ENCODE data around the gene DGKA. TPM values are rescaled to one million over a fixed set of nuclear protein-coding genes. Genes with fewer than 3 reads are reported as not detected.

The DGKA gene
- total RNA-seq, 1 experiment from 2014 or later: 31.3 TPM

DNA sequence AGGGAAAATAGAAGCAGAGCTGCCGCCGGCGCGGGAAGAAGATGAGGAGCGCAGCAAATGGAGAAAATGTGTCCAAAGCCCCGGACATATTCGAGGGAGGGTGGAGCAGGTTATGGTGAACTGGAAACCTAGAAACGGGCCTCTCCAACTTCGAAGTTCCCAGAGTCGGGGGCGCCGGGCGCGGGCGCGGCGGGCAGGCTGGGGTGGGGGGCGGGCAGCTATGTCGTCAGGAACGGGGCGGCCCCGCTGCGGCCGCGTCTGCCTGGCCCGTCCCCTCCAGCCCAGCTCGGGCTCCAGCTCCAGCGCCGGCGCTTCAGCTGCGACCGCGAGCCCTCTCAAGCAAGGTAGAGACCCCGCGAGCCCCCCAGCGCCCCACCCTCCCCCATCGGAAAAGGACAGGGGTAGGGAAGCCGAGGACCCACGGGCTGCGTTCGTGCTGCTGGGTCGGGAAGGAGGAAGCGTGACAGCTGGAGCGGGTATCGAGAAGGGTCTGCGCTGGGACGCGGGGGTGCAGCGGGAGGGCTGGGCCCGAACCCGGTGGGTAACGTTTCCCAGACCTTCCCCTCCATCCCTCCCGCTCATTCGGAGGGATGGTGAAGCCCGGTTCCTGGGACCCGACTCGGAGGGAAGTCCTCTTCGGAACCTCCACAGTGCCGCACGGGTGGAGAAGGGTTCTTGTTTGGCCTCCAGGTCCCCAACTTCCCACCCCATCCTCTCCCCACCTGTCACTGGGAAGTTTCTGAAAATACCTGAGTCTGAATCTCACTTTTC is 1.0 kb downstream of the DGKA start:
- peak; percentile 28 for DNase-seq (ENCODE audit: low read depth)

DNA sequence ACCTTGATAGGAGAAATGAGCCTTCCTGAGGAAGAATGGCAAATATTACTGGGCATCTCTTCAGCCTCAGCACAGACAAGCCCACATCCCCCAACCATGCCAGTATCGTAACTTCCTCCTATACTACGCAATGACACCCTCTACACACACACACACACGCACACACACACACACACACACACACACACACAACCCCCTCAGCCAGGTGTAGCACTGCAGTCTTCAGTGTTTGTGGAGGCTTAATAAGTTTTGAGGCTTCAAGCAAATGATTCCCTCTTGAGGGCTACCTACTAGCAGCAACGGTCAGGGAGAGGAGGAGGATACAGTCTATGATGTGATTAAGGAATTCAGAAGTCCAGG is 1.6 kb downstream of the DGKA start:
- no peak for DNase-seq (ENCODE audit: low read depth)

DNA sequence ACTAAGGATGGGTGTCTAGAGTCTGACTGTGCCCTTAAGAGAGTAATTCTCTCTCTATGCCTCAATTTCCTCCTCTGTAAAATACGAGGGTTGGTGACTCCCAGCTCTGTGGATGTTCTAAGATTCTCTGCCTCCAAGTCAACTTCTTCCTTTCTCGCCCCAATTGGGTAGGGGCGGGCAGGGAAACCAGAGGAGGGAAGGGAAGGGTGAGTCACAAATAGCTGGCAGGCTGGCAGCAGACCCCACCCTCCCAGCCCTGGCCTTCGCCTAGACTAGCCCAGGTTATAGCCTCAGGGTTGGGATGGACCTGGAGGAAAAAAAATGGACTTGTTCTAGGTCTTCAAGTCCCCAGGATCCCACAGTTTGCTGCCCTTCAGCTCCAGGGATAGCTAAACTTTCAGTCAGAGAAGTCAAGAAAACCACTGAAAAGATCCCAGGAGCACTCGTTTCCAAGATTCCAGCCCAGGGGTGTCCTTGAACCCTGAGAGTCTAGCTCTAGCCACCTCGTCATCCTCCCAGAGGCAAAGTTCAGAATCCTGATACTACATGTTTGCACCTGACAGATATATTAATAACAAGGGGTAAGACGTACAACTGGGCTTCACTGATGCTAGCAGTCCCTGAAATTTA is 2.3 kb downstream of the DGKA start:
- peak; percentile 85 for DNase-seq (ENCODE audit: low read depth)

DNA sequence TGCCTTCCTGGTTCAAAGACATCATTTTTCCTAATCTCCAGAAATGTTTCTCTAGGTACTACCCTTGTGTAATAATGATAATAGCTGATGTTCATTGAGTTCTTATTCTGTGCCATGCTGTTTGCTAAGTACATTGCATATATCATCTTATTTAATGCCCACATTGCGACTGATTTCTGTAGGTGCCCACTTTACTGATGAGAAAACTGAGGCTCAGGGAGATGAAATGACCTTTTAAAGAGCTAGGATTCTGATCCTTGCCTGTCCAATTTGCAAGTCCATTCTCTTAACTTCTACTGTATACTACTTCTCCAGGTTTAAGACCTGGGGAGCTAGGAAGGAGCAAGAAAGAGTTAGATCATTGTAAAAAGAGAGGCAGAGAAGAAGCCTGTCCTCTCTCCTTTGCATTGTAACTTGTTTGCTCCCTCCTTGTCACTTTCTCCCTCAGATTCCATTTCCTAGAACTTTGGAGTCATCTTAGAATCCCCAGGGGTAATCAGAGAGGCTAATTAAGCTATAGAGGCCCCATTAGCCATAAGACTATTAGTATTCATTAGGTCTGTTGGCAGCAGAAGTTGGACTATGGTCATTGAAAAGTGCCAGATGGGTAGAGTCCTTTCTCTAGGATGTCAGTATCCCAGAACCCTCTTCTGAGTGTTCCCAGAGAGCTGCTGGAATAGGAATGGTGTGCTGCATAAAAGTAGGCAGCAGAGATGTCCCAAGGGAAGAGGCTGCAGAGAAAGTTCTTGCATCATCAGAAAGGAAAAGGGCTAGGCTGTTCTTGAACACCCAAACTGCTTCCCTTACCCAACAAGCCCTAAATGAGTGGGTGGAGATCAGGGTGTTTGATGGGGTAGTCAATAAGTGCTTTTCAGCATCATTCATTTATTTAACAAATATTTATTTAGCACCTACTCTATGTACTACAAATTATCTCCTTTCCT is 3.1 kb downstream of the DGKA start:
- no peak for DNase-seq (ENCODE audit: low read depth)

DNA sequence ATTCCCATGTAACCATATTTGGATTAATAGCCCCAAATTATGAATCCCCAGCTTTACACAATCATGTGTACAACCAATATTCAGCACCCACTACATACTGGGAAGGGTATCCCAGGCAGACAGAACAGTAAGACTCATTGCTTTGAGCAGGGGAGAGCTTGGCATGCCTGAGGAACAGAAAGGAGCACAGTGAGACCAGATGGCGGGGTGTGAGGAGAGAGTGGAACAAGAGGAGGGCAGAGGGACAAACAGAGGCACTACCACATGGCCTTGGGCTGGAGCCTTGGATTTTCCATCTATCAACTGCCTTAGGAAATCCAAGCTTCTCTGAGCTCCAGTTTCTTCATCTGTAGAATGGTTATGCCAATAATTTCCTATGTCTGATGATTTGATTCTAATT is 3.8 kb downstream of the DGKA start:
- DNase-seq (ENCODE audit: low read depth): no peak

DNA sequence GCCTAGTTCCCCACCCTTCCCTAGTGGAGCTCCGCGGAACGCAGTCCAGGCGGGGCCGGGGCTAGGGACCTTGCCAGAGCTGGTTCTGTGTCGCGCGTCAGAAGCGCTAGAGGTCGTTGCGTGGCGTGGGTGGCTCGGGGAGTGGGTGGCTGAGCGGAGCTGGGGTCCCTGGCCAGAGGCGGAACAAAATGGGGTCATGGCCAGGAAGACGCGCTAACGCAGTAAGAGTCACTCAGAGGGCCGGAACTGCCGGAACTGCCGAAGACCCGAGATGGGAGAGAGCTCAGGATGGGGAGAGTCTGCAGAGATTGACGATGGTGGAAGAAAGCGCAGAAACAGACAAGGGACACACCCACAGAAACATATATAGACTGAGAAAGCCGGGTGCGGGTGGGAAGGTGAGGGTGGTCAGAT is 4.8 kb downstream of the DGKA start:
- DNase-seq (ENCODE audit: low read depth): no peak

DNA sequence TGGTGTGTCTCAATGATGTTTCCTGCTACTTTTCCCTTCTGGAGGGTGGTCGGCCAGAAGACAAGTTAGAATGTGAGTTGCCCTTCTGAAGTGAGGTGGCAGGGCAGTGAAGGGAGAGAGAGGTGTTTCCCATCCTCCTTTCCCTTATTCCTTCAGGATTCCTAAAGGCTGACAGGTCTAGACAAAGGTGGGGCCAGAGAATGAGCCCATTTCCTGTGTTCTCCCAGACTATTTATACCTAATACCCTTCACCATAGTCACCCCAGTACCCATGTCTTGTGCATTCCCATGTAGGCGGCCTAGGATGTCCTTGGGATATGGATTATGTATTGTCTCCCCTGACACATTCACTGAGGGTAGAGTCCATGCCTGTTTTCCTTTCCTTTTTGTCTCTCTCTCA is 7.0 kb downstream of the DGKA start:
- peak; percentile 46 for DNase-seq (ENCODE audit: low read depth)

DNA sequence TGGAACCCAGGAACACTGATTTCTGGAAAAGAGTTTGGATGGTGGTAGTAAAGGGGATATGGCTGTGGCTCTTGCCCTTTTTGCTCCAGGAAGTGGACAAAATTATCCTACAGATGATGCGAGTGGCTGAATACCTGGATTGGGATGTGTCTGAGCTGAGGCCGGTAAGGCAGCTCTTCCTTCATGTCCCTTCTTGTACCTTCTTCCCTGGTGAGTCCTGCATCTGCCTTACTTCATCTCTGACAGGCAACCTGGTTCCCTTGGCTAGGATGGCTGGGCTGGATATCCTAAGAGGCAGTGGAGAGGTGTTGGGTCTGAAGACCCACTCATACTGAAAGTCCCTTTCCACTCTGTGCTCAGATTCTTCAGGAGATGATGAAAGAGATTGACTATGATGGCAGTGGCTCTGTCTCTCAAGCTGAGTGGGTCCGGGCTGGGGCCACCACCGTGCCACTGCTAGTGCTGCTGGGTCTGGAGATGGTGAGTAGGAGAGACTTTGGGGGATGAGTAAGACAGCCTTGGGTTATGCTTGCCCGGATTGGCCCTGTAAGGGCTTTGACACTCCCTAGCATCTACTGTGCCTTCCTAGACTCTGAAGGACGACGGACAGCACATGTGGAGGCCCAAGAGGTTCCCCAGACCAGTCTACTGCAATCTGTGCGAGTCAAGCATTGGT is 8.0 kb downstream of the DGKA start:
- no peak for DNase-seq (ENCODE audit: low read depth)

DNA sequence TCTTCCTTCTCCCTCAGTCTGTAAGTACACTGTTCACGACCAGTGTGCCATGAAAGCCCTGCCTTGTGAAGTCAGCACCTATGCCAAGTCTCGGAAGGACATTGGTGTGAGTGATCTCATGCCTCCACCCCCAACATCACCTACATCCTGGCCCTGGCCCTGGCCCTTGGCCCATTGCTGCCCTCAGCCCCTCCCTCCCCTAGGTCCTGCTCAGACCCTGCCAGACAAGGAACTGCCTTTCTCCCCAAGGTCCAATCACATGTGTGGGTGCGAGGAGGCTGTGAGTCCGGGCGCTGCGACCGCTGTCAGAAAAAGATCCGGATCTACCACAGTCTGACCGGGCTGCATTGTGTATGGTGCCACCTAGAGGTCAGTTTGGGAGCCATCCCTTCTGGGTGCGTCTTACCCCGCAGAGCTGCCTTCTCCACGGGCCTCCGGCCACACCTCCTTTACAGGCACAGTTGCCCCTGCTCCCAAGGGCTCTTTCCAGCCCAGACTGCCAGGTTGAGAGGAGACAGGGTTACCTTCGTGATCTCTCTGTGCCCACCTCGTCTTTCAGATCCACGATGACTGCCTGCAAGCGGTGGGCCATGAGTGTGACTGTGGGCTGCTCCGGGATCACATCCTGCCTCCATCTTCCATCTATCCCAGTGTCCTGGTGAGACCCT is 9.2 kb downstream of the DGKA start:
- peak; percentile 75 for DNase-seq (ENCODE audit: low read depth)

DNA sequence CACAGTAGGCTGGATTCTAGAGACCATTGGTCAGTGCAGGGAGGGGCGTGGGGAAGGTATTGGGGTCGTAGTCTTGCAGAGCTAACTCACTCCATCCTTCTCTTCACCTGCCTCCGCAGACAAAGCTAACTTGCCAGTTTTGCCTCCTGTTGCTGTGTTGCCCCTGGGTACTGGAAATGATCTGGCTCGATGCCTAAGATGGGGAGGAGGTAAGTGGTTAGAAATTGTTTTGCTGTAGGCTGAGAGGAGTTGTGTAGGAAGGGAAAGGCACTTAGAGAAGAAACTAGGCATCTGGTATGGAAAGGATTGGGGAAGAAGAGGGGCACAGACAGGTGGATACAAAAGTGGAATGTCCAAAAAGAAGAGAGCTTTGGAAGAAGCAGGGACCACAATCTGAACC is 11.1 kb downstream of the DGKA start:
- no peak for DNase-seq (ENCODE audit: low read depth)

DNA sequence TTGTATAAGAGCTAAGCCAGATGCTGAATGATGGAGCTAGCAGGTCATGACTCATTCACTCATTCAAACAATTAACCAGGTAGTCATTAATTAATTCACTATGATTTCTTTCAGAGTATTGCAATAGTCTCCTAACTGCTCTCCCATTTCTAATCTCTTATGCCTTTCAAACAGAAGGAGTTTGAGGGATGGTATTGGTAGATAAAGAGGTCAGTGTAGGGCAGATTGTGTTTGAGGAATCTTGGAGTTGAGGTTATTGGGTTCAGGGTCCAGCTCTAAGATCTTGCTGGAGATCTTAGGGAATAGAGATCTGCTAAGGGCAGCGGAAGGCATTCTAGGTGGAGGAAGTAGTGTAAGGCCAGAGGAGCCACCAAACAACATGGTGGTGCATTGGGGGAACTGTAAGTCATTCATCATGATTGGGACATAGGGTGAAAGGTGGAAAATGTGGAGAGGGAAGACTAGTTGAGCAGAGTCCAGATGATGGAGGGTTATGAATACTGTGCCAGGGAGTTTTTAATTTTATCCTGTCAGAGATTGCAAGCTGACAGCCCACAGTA is 11.7 kb downstream of the DGKA start:
- DNase-seq (ENCODE audit: low read depth): no peak

DNA sequence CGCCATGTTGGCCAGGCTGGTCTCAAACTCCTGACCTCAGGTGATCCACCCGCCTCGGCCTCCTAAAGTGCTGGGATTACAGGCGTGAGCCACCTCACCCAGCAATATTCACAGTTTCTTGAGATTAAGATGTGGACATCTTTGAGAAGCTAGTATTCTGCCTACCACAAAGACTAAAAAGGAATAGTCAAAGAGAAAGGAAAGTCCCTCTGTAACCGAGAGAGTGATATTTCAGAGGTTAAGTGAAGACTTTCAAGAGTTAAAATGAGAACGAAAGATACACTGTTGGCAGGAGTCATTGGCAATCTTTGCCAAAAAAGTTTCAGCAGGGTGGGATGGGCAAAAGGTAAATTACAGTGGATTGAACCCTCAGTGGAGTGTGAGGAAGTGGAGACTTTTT is 15.6 kb downstream of the DGKA start:
- DNase-seq (ENCODE audit: low read depth): no peak

DNA sequence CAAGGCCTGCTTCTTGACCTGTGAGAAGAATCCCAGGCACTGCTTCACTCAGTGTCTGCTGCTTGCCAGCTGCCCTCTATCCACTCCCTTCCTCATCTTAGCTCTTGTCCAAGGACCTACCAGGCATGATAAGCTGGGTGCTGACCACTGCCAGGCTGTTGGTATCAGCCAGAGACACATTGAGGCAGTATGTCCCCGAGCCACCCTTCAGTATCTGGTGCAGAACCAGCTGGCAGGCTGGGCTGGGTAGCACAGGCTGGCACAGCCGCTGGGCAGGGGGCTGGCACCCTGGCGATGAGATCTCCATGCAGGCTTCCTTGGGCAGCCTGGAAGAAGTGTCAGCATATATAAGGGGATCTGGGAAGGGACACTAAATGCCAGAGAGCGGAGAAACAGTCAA is 24.4 kb downstream of the DGKA start:
- DNase-seq (ENCODE audit: low read depth): no peak

DNA sequence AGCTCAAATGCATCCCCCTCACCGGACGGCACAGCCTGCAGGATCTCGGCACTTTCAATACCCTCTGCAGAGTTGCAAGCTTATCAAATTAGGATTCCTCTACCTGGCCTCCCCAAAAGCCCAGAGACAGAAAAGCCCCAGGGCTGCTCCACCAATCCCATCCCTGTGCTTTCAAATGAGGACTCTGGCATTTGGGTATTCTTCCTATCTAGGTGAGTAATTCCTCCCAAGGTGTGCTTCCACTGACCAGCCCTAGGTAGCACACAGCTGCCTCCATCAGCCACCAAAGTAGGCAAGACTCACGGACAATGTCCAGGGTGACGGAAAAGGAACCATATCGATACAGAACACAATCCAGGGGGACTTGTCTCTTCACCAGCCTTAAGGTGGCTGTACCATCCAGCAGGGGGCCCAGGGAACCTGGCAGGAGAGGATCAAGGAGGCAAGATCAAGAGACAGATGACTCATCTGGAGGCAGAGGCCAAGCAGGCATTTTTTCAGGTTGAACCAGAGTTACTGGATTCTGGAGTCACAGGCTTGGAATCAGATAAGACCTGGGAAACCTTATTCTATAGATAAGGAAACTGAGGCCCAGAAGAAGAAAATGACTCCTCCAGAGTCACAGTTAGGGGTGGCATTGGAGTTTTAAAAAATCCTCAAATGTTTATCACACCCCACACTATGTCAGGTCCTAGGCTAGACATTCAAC is 25.0 kb downstream of the DGKA start:
- peak; percentile 84 for DNase-seq (ENCODE audit: low read depth)

DNA sequence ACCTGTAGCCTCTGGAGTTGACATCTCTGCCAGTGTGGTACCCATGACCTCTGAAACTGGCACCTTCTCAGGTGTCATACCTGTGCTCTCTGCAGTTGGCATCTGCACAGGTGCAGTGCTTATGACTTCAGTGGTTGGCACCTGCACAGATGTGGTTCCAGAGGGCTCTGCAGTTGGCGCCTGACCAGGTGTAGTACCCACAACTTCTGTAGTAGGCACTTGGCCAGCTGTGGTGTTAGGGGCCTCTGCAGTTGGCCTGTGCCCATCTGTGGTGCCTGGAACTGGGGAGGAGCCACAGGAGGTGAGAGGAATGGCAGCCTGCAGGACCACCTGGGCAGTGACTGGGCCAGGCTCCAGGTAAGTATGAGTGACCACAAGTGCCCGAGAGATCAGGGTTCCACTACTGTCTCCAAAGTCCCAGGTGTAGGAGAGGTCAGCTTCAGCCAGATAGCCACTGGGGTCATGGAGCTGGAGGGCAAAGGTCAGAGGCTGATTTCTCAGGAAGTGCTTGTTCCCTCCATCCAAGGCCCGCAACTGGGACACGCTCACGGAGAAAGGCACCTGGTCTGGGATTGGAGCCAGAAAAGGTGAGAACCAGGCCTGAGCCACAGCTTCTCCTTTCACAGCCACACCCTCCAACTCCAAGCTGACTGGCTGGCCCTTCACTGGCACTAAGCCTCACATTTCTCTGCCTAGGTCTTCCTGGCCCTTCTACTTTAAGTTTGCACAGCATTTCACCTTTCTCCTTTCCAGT is 26.3 kb downstream of the DGKA start:
- no peak for DNase-seq (ENCODE audit: low read depth)

DNA sequence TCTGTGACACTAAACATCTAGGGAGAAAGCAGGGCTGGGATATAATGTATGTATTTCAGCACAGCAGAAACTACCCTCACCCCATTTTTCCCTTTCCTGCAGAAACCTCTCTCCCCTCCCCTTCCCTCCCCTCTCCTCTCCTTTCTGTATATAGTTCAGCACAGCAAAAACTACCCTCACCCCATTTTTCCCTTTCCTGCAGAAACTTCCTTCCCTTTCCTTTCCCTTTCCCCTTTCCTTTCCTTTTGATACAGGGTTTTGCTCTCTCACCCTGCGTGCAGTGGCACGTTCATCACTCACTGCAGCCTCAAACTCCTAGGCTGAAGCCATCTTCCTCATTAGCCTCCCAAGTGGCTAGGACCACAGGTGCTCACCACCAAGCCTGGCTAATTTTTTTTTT is 32.8 kb downstream of the DGKA start:
- DNase-seq (ENCODE audit: low read depth): no peak

DNA sequence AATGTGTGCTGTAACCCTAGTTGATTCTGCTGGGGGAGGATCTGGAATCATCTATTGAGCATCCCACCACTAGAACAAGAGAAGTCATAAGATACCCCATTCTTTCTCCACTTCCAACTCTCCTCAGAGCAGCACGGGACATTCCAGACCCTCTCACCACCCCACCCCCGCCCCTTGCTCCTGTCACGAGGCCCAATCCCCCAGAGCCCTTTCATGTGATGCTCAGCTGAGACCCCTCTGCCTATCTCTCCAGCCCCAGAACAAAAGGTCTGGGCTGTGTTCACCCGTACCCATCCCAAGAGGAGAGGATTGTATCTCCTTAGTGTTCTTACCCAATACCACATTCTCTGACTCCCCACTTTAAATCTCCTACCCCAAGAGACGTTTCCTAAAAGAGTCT is 34.3 kb downstream of the DGKA start:
- no peak for DNase-seq (ENCODE audit: low read depth)

DNA sequence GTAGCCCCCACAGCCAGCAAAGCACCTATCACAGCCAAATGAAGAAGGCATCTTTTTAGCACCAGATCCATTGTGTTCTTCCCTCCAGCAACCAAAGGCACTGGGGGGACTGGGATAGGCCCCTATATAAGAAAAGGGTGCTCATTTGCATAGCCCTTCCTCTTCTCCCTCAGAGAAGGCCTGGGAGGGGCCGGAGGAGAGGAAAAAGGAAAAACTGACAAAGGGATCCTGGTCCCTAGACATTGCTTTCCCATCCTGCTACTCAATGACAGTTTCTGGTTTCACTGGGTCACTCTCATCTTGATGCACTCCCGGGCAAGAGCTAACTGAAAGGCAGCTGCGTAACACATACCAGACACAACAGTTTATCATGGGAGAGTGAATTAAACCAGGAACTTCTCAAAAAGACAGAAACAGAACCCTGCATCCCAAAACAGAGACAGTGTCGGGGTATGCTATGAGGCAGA is 35.0 kb downstream of the DGKA start, which contains the start of gene PMEL:
PMEL (minus strand) TSS at position 102 of the 467 bp plus-strand sequence; CDS start at position 71, 31 bp downstream.
- no peak for DNase-seq (ENCODE audit: low read depth)

Data from M059J (cell line).